Loucy (cell line): ENCODE measurements around the gene TOMM20.

Experiments used
- H2AFZ ChIP-seq: fragments of 200-600 bp; sonication (generic); 2 replicates; pipeline ENCODE4 v1.6.0; 2016; ENCODE audit warnings: antibody characterized with exemption, mild to moderate bottlenecking, low read length, moderate library complexity
- H3F3A ChIP-seq: fragments of 200-600 bp; 2 replicates; pipeline ENCODE4 v1.6.0; 2016; ENCODE audit warnings: antibody characterized with exemption, low read depth, mild to moderate bottlenecking
- H3K27me3 ChIP-seq: fragments of 200-600 bp; sonication (generic); 2 replicates; pipeline ENCODE4 v1.6.1; 2014; ENCODE audit warnings: low read length, mild to moderate bottlenecking; ENCODE audit not compliant: insufficient read depth, poor library complexity, severe bottlenecking
- H3K36me3 ChIP-seq: fragments of 200-600 bp; sonication (generic); 2 replicates; pipeline ENCODE4 v1.6.1; 2016; ENCODE audit warnings: low read length; ENCODE audit not compliant: insufficient read depth
- H3K4me1 ChIP-seq: fragments of 200-600 bp; sonication (generic); 2 replicates; pipeline ENCODE4 v1.5.1; 2014; ENCODE audit warnings: low read length, mild to moderate bottlenecking; ENCODE audit not compliant: insufficient read depth, poor library complexity, severe bottlenecking
- H3K4me2 ChIP-seq: fragments of 200-600 bp; sonication (generic); 2 replicates; pipeline ENCODE4 v1.6.0; 2014; ENCODE audit warnings: antibody characterized with exemption, low read length, low read depth, mild to moderate bottlenecking; ENCODE audit not compliant: poor library complexity, severe bottlenecking
- H3K4me3 ChIP-seq: fragments of 200-600 bp; sonication (generic); 2 replicates; pipeline ENCODE4 v1.5.1; 2014; ENCODE audit warnings: low read length, mild to moderate bottlenecking, mixed read lengths; ENCODE audit not compliant: poor library complexity, severe bottlenecking
- H3K79me2 ChIP-seq: fragments of 200-600 bp; sonication (generic); 2 replicates; pipeline ENCODE4 v1.6.1; 2014; ENCODE audit warnings: low read length; ENCODE audit not compliant: insufficient read depth
- H3K9ac ChIP-seq: fragments of 200-600 bp; sonication (generic); 2 replicates; pipeline ENCODE4 v1.6.0; 2014; ENCODE audit warnings: mild to moderate bottlenecking, low read depth, low read length, moderate library complexity; ENCODE audit not compliant: poor library complexity, severe bottlenecking
- H3K9me2 ChIP-seq: fragments of 200-600 bp; sonication (generic); replicated peaks from 2 replicates; pipeline ENCODE4 v1.6.1; 2016; ENCODE audit warnings: low read depth, low read length, mixed read lengths
- H3K9me3 ChIP-seq: fragments of 200-600 bp; sonication (generic); 2 replicates; pipeline ENCODE4 v1.6.1; 2014; ENCODE audit warnings: mild to moderate bottlenecking, antibody characterized with exemption, low read length, low read depth; ENCODE audit not compliant: insufficient read depth
- H4K20me1 ChIP-seq: fragments of 200-600 bp; sonication (generic); 2 replicates; pipeline ENCODE4 v1.6.0; 2014; ENCODE audit warnings: antibody characterized with exemption, low read length, mild to moderate bottlenecking; ENCODE audit not compliant: insufficient read depth, poor library complexity, severe bottlenecking
- EZH2phosphoT487 ChIP-seq: fragments of 200-600 bp; IDR thresholded peaks from 2 replicates; pipeline ENCODE4 v1.6.1; 2018; ENCODE audit warnings: antibody characterized with exemption, mild to moderate bottlenecking, moderate library complexity, borderline replicate concordance
- TF ChIP-seq, protein P1 (sequence below): fragments of 200-600 bp; sonication (generic); conservative IDR thresholded peaks from 2 replicates; pipeline ENCODE4 v1.5.1; 2014; ENCODE audit warnings: mild to moderate bottlenecking, antibody characterized with exemption, low read length

TOMM20 gene

DNA sequence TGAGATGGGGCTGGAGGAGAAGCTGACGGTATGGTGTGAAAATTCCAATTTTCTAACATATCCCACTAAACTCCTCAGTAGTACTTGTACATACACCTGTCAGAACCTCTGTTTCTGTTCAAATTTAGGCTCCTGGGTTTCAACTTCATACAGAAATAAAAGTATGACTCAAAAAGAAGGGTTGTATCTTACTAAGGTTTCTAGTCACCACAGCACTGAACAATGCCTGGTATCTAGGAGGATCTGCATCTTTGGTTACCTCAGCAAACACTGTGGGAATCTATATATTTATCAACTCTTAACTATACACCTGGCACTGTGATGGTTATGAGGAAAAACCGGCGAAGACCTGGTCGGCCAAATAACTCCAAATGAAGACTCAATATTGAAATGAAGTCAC lies 18.6 kb upstream of the TOMM20 start:
- no peak overlapping the region for H2AFZ ChIP-seq
- no peaks in the 10 kb centered on the region; the same call in 1 of the 2 replicates for H3F3A ChIP-seq
- H3K9me3 ChIP-seq, result no peaks in the 10 kb centered on the region
- peaks cover 13% of the 10 kb centered on the region for H3K4me1 ChIP-seq
- no peaks in the 10 kb centered on the region for H3K9me2 ChIP-seq
- no peaks in the 10 kb centered on the region for H4K20me1 ChIP-seq
- no peaks in the 10 kb centered on the region for H3K27me3 ChIP-seq
- TF ChIP-seq, protein P1, sequence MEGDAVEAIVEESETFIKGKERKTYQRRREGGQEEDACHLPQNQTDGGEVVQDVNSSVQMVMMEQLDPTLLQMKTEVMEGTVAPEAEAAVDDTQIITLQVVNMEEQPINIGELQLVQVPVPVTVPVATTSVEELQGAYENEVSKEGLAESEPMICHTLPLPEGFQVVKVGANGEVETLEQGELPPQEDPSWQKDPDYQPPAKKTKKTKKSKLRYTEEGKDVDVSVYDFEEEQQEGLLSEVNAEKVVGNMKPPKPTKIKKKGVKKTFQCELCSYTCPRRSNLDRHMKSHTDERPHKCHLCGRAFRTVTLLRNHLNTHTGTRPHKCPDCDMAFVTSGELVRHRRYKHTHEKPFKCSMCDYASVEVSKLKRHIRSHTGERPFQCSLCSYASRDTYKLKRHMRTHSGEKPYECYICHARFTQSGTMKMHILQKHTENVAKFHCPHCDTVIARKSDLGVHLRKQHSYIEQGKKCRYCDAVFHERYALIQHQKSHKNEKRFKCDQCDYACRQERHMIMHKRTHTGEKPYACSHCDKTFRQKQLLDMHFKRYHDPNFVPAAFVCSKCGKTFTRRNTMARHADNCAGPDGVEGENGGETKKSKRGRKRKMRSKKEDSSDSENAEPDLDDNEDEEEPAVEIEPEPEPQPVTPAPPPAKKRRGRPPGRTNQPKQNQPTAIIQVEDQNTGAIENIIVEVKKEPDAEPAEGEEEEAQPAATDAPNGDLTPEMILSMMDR, result no peak
- no peak for TF ChIP-seq EZH2phosphoT487
- H3K36me3 ChIP-seq, result peaks cover 44% of the 10 kb centered on the region
- H3K4me2 ChIP-seq, result no peak overlapping the region
- H3K9ac ChIP-seq, result no peak overlapping the region
- H3K4me3 ChIP-seq, result no peak overlapping the region
- H3K79me2 ChIP-seq, result peaks cover 29% of the 10 kb centered on the region

- H2AFZ ChIP-seq, result no peak overlapping the region
- H4K20me1 ChIP-seq, result no peaks in the 10 kb centered on the region
- H3K79me2 ChIP-seq, result peaks cover 30% of the 10 kb centered on the region
- H3K9me3 ChIP-seq, result no peaks in the 10 kb centered on the region
- H3K36me3 ChIP-seq, result peaks cover 46% of the 10 kb centered on the region
- H3K4me1 ChIP-seq, result peaks cover 5% of the 10 kb centered on the region
- H3K4me2 ChIP-seq, result no peak overlapping the region
- H3F3A ChIP-seq, result no peaks in the 10 kb centered on the region
- H3K9me2 ChIP-seq, result no peaks in the 10 kb centered on the region
- H3K4me3 ChIP-seq, result no peak overlapping the region
- no peak overlapping the region for H3K9ac ChIP-seq
- H3K27me3 ChIP-seq, result no peaks in the 10 kb centered on the region
- no peak for TF ChIP-seq EZH2phosphoT487
- TF ChIP-seq, protein P1, result no peak
Observed at GRCh38 chr1:235145639-235146038, 17.0 kb upstream of the TOMM20 start.

DNA sequence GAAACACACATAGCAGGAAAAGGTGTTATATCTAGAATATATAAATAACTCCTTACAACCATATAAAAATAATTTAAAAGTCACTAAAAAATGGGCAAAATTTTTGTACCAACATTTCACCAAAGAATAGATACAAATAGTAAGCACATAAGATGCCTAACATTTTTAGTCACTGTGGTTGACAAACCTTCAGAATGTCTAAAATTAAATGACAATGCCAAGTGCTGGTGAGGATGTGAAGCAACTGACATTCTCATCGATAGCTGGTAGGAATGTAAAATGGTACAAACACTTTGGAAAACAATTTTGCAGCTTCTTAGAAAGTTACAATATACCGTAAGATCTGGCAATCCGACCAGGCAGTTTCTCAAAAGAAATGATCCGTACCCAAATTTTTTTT lies 14.4 kb upstream of the TOMM20 start:
- Histone ChIP-seq H3K9me2 (no peaks in the 10 kb centered on the region), H2AFZ (no peak overlapping the region), H3K4me1 (no peaks in the 10 kb centered on the region), H3K9ac (no peak overlapping the region), H3K79me2 (peaks cover 17% of the 10 kb centered on the region; the same call in 1 of the 2 replicates), H3K4me3 (no peak overlapping the region), H3F3A (no peaks in the 10 kb centered on the region), H3K36me3 (peaks cover 59% of the 10 kb centered on the region), H4K20me1 (no peaks in the 10 kb centered on the region), H3K27me3 (no peaks in the 10 kb centered on the region), H3K9me3 (no peaks in the 10 kb centered on the region), H3K4me2 (no peak overlapping the region)
- no peak for TF ChIP-seq EZH2phosphoT487
- TF ChIP-seq, protein P1, result no peak
